Activated naive CD8-positive, alpha-beta T cell treated with anti-CD3 and anti-CD28 coated beads, Interleukin-2, amount 50 U/mL, for 24 hours (primary cell): ENCODE measurements around the gene SPP1.

Experiments
- ATAC-seq: fragments of 150-1000 bp; cut with Tn5 transposase; one replicate; pipeline ENCODE4 v1.10.0; 2021
- DNase-seq: peaks from one replicate; pipeline ENCODE4 v3.0.0; 2021
- H3K27ac Mint-ChIP-seq: one replicate; pipeline ENCODE4 v1.8.0; 2021; ENCODE audit warnings: mild to moderate bottlenecking, mixed read lengths
- H3K27me3 Mint-ChIP-seq: one replicate; pipeline ENCODE4 v1.8.0; 2021; ENCODE audit warnings: mixed read lengths
- H3K36me3 Mint-ChIP-seq: one replicate; pipeline ENCODE4 v1.8.0; 2021; ENCODE audit warnings: low read depth, mixed read lengths
- H3K4me1 Mint-ChIP-seq: one replicate; pipeline ENCODE4 v1.8.0; 2021; ENCODE audit warnings: mixed read lengths
- H3K4me3 Mint-ChIP-seq: one replicate; pipeline ENCODE4 v1.8.0; 2021; ENCODE audit warnings: mild to moderate bottlenecking, moderate library complexity, mixed read lengths
- H3K9me3 Mint-ChIP-seq: one replicate; pipeline ENCODE4 v1.8.0; 2021; ENCODE audit warnings: mixed read lengths

The SPP1 gene

DNA sequence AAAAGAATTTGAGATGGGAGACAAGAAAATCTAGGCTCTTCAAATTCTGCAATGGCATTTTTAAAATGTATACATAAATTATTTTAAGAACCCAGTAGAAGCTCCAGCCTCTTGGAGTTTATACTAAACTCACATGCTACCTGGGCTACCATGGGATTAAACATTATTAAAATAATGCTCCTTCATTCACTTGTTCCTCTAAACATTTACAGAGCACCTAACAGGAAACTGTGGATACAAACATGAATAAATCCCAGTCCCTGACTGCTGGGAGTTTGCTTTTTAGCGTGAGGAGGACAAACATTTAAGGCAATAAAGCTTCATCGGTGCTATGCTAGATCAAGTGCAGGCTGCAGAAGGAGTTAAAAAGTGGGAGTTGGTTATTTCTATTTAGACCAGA lies 5.4 kb upstream of the SPP1 start:
- H3K27me3 Mint-ChIP-seq: peaks cover 27% of the 10 kb centered on the region
- H3K27ac Mint-ChIP-seq: no peak overlapping the region
- H3K36me3 Mint-ChIP-seq: no peaks in the 10 kb centered on the region
- no peaks in the 10 kb centered on the region for H3K9me3 Mint-ChIP-seq
- peaks cover 1% of the 10 kb centered on the region for H3K4me1 Mint-ChIP-seq
- DNase-seq: no peak
- H3K4me3 Mint-ChIP-seq: no peak overlapping the region
- no peak for ATAC-seq

GRCh38 chr4:87971866-87972265 lies 3.6 kb upstream of the SPP1 start:
- Mint-ChIP-seq H3K4me3 (no peak overlapping the region), H3K27ac (no peak overlapping the region), H3K4me1 (peaks cover 10% of the 10 kb centered on the region), H3K36me3 (no peaks in the 10 kb centered on the region), H3K9me3 (no peaks in the 10 kb centered on the region), H3K27me3 (peaks cover 35% of the 10 kb centered on the region)
- DNase-seq (no peak), ATAC-seq (no peak)

- no peak overlapping the region for H3K27ac Mint-ChIP-seq
- no peaks in the 10 kb centered on the region for H3K9me3 Mint-ChIP-seq
- peak; percentile 70 for ATAC-seq
- H3K36me3 Mint-ChIP-seq: no peaks in the 10 kb centered on the region
- H3K4me1 Mint-ChIP-seq: peaks cover 10% of the 10 kb centered on the region
- DNase-seq: peak; percentile 48
- no peak overlapping the region for H3K4me3 Mint-ChIP-seq
- H3K27me3 Mint-ChIP-seq: peaks cover 36% of the 10 kb centered on the region
Observed at GRCh38 chr4:87973283-87974169, 2.0 kb upstream of the SPP1 start.

- no peak for DNase-seq
- peak overlapping the region; percentile 27 for H3K4me3 Mint-ChIP-seq
- H3K36me3 Mint-ChIP-seq: no peaks in the 10 kb centered on the region
Observed at GRCh38 chr4:87974856-87975462, 555 bp upstream of the SPP1 start.

GRCh38 chr4:87977521-87978278 lies 2.2 kb downstream of the SPP1 start:
- DNase-seq (no peak), ATAC-seq (no peak)
- no peaks in the 10 kb centered on the region for H3K9me3 Mint-ChIP-seq
- peaks cover 30% of the 10 kb centered on the region for H3K27me3 Mint-ChIP-seq
- H3K4me3 Mint-ChIP-seq: no peak overlapping the region
- H3K27ac Mint-ChIP-seq: no peak overlapping the region
- H3K4me1 Mint-ChIP-seq: peaks cover 10% of the 10 kb centered on the region
- H3K36me3 Mint-ChIP-seq: no peaks in the 10 kb centered on the region

More at GRCh38 chr4:87974856-87975462, 555 bp upstream of the SPP1 start:
- peaks cover 39% of the 10 kb centered on the region for H3K27me3 Mint-ChIP-seq
- H3K27ac Mint-ChIP-seq: peak overlapping the region; percentile 36
- H3K4me1 Mint-ChIP-seq: peaks cover 10% of the 10 kb centered on the region
- H3K9me3 Mint-ChIP-seq: no peaks in the 10 kb centered on the region
- ATAC-seq: no peak

GRCh38 chr4:87978681-87979080 lies 3.2 kb downstream of the SPP1 start:
- no peak overlapping the region for H3K4me3 Mint-ChIP-seq
- H3K27ac Mint-ChIP-seq: no peak overlapping the region
- peaks cover 10% of the 10 kb centered on the region for H3K4me1 Mint-ChIP-seq
- DNase-seq (no peak), ATAC-seq (no peak)
- no peaks in the 10 kb centered on the region for H3K9me3 Mint-ChIP-seq
- H3K36me3 Mint-ChIP-seq: no peaks in the 10 kb centered on the region
- peaks cover 22% of the 10 kb centered on the region for H3K27me3 Mint-ChIP-seq

GRCh38 chr4:87979810-87980209 lies 4.3 kb downstream of the SPP1 start:
- Mint-ChIP-seq H3K4me1 (peaks cover 10% of the 10 kb centered on the region), H3K27ac (no peak overlapping the region), H3K4me3 (no peak overlapping the region), H3K27me3 (peaks cover 20% of the 10 kb centered on the region), H3K9me3 (no peaks in the 10 kb centered on the region), H3K36me3 (no peaks in the 10 kb centered on the region)
- ATAC-seq (no peak), DNase-seq (no peak)

GRCh38 chr4:87981486-87981885 lies 6.0 kb downstream of the SPP1 start:
- Mint-ChIP-seq H3K36me3 (no peaks in the 10 kb centered on the region), H3K27me3 (peaks cover 18% of the 10 kb centered on the region), H3K27ac (no peak overlapping the region), H3K9me3 (no peaks in the 10 kb centered on the region), H3K4me1 (no peaks in the 10 kb centered on the region), H3K4me3 (no peak overlapping the region)
- ATAC-seq (no peak), DNase-seq (no peak)

- Mint-ChIP-seq H3K27me3 (peaks cover 17% of the 10 kb centered on the region), H3K4me1 (no peaks in the 10 kb centered on the region), H3K9me3 (no peaks in the 10 kb centered on the region), H3K4me3 (no peak overlapping the region), H3K36me3 (no peaks in the 10 kb centered on the region), H3K27ac (no peak overlapping the region)
- DNase-seq (no peak), ATAC-seq (no peak)
Observed at GRCh38 chr4:87982036-87982435, 6.5 kb downstream of the SPP1 start.

DNA sequence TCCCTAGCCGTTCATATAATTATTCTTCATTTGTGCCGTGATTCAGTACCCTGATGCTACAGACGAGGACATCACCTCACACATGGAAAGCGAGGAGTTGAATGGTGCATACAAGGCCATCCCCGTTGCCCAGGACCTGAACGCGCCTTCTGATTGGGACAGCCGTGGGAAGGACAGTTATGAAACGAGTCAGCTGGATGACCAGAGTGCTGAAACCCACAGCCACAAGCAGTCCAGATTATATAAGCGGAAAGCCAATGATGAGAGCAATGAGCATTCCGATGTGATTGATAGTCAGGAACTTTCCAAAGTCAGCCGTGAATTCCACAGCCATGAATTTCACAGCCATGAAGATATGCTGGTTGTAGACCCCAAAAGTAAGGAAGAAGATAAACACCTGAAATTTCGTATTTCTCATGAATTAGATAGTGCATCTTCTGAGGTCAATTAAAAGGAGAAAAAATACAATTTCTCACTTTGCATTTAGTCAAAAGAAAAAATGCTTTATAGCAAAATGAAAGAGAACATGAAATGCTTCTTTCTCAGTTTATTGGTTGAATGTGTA lies 7.0 kb downstream of the SPP1 start:
- DNase-seq (no peak), ATAC-seq (no peak)
- Mint-ChIP-seq H3K27ac (no peak overlapping the region), H3K36me3 (no peaks in the 10 kb centered on the region), H3K9me3 (no peaks in the 10 kb centered on the region), H3K27me3 (peaks cover 19% of the 10 kb centered on the region), H3K4me3 (no peak overlapping the region), H3K4me1 (no peaks in the 10 kb centered on the region)

DNA sequence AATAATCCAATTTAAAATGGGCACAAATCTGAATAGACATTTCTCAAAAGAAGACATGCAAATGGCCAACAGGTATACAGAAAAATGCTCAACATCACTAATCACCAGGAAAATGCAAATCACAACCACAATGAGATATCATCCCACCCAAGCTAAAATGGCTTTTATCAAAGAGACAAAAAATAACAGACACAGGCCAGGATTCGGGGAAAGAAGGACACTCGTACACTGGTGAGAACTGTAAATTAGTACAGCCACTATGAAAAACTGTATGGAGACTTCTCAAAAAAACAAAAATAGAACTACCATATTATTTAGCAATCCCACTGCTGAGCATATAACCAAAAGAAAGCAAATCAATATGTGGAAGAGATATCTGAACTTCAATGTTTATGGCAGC lies 8.5 kb downstream of the SPP1 start:
- no peaks in the 10 kb centered on the region for H3K36me3 Mint-ChIP-seq
- H3K27me3 Mint-ChIP-seq: peaks cover 15% of the 10 kb centered on the region
- H3K4me1 Mint-ChIP-seq: no peaks in the 10 kb centered on the region
- no peak for ATAC-seq
- H3K9me3 Mint-ChIP-seq: no peaks in the 10 kb centered on the region
- H3K27ac Mint-ChIP-seq: no peak overlapping the region
- DNase-seq: no peak
- no peak overlapping the region for H3K4me3 Mint-ChIP-seq

GRCh38 chr4:87985097-87985886 lies 9.8 kb downstream of the SPP1 start:
- Mint-ChIP-seq H3K27me3 (peaks cover 11% of the 10 kb centered on the region), H3K4me1 (no peaks in the 10 kb centered on the region), H3K9me3 (no peaks in the 10 kb centered on the region), H3K27ac (no peak overlapping the region), H3K36me3 (no peaks in the 10 kb centered on the region), H3K4me3 (no peak overlapping the region)
- DNase-seq (peak; percentile 31), ATAC-seq (peak; percentile 94)

GRCh38 chr4:87985887-87986200 lies 10.3 kb downstream of the SPP1 start:
- H3K27ac Mint-ChIP-seq: no peak overlapping the region
- no peaks in the 10 kb centered on the region for H3K36me3 Mint-ChIP-seq
- peaks cover 11% of the 10 kb centered on the region for H3K27me3 Mint-ChIP-seq
- DNase-seq: no peak
- H3K4me3 Mint-ChIP-seq: no peak overlapping the region
- no peak for ATAC-seq
- no peaks in the 10 kb centered on the region for H3K4me1 Mint-ChIP-seq
- H3K9me3 Mint-ChIP-seq: no peaks in the 10 kb centered on the region

DNA sequence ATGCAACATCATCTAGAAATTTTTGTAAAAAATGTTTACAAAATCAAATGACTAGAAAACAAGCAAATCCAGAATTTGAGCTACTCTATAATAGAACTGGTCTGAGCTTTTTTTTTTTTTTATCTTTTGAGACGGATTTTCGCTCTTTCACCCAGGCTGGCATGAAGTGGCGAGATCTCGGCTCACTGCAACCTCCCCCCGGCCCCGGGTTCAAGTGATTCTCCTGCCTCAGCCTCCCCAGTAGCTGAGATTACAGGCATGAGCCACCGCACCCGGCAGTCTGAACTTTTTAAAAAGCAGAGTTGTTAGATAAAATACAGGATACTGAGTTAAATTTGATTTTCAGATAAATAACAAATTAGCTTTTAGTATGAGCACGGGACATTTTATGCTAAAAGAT lies 11.0 kb downstream of the SPP1 start:
- H3K27ac Mint-ChIP-seq: no peak overlapping the region
- DNase-seq (no peak), ATAC-seq (no peak)
- no peaks in the 10 kb centered on the region for H3K9me3 Mint-ChIP-seq
- H3K4me1 Mint-ChIP-seq: no peaks in the 10 kb centered on the region
- peaks cover 11% of the 10 kb centered on the region for H3K27me3 Mint-ChIP-seq
- no peaks in the 10 kb centered on the region for H3K36me3 Mint-ChIP-seq
- no peak overlapping the region for H3K4me3 Mint-ChIP-seq
